ENCODE results near the gene XYLB.
A peak's percentile ranks its signal among the peaks of the same experiment; 100 is the strongest.
"Not testable (repeated sequence)": the region's sequence is repeated elsewhere in the genome, so short reads cannot be mapped to it uniquely, and the experiment has no call there.

XYLB gene

GRCh38 chr3:38401246-38401962 lies 54.8 kb downstream of the XYLB start:
- DNase-seq, result no peak

- DNase-seq, result no peak
Measured at GRCh38 chr3:38404286-38404685, 57.7 kb downstream of the XYLB start.

- no peak for DNase-seq
Measured at GRCh38 chr3:38411591-38411990, 65.0 kb downstream of the XYLB start.

DNA sequence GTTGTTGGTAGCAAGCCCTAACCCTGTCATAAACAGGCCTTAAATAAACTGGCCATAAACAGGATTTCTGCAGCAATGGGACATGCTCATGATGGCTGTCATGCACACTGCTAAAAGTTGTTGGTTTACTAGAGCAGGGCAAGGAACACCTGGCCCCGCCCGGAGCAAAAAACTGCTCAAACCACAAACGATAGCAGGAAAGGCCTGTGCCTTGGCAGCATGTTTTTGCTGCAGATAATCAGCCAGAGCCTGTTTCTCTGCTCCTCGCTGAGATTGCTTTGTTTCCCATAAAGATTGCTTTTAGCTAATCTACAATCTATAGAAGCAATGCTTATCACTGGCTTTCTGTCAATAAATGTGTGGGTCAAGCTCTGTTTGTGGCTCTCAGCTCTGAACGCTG lies 74.2 kb downstream of the XYLB start:
- not testable (repeated sequence) for DNase-seq

DNA sequence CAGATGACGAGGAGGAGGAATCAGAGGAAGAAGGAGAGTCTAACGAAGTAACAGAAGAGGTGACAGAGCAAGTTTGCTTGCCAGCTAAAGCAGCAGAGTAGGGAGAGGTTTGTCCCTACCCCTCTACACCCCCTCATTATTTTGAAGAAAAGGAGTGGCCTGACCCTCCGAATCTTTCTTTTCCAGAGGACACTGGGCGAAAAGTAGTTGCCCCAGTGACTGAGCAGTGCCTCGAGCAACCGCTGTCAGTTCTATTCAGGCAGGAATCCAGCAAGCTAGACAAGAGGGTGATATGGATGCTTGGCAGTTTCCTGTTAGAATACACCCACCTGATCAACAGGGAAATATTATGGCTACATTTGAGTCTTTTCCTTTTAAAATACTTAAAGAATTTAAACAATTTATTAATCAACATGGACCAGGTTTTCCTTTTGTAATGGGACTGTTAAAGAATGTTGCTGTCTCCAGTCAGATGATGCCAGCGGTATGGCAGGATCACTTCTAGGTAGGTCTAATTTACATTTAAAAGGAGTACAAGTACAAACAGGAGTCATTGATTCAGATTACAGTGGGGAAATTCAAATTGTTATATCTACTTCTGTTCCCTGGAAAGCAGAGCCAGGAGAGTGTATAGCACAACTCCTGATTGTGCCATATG lies 75.2 kb downstream of the XYLB start:
- DNase-seq, result no peak

DNA sequence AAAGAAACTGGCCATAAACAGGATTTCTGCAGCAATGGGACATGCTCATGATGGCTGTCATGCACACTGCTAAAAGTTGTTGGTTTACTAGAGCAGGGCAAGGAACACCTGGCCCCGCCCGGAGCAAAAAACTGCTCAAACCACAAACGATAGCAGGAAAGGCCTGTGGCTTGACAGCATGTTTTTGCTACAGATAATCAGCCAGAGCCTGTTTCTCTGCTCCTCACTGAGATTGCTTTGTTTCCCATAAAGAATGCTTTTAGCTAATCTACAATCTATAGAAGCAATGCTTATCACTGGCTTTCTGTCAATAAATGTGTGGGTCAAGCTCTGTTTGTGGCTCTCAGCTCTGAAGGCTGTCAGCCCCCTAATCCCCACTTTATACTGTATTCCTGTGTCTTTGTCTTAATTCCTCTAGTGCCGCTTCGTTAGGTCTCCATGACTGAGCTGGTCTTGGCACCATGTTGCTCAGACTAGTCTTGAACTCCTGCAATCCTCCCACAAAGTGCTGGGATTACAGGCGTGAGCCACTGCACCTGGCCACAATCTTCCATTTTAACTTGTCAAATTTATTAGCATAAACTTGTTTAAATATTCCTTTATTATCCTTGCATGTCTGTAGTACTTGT lies 80.3 kb downstream of the XYLB start:
- not testable (repeated sequence) for DNase-seq

GRCh38 chr3:38432871-38433658 lies 86.5 kb downstream of the XYLB start:
- DNase-seq, result not testable (repeated sequence)

DNA sequence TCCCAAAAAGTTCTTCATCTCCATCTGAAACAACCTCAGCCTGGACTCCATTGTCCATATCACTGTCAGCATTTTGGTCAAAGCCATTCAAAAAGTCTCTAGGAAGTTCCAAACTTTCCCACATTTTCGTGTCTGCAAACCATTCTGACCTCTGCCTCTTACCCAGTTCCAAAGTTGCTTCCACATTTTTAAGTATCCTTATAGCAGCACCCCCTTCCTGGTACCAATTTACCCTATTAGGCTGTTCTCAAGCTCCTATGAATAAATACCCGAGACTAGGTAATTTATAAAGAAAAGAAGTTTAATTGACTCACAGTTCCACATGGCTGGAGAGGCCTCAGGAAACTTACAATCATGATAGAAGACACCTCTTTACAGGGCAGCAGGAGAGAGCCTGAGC lies 87.1 kb downstream of the XYLB start:
- DNase-seq, result not testable (repeated sequence)

DNA sequence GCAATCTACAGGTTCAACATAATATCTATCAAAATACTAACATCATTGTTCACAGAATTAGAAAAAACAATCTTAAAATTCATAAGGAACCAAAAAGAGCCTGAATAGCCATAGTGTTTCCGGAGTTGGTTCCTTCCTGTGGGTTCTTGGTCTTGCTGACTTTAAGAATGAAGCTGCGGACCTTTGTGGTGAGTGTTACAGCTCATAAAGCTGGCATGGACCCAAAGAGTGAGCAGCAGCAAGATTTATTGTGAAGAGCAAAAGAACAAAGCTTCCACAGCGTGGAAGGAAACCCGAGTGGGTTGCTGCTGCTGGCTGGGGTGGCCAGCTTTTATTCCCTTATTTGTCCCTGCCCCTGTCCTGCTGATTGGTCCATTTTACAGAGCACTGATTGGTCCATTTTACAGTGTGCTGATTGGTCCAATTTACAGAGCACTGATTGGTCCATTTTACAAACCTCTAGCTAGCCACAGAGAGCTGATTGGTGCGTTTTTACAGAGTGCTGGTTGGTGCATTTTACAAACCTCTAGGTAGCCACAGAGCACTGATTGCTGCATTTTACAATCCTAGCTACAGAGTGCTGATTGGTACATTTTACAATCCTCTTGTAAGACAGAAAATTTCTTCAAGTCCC lies 92.0 kb downstream of the XYLB start:
- DNase-seq, result not testable (repeated sequence)

- not testable (repeated sequence) for DNase-seq
Measured at GRCh38 chr3:38443205-38443604, 96.6 kb downstream of the XYLB start.

DNA sequence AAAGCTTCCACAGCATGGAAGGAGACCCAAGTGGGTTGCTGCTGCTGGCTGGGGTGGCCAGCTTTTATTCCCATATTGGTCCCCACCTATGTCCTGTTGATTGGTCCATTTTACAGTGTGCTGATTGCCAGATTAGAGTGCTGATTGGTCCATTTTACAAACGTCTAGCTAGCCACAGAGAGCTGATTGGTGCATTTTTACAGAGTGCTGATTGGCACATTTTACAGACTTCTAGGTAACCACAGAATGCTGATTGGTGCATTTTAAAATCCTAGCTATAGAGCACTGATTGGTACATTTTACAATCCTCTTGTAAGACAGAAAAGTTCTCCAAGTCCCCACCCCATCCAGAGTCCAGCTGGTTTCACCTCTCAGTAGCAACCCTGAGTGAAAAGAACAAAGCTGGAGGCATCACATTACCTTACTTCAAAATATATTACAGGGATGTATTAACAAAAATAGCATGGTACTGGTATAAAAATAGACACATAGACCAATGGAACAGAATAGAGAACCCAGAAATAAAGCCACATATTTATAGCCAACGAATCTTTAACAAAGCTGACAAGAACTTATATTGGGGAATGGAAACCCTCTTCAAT lies 99.6 kb downstream of the XYLB start:
- no peak for DNase-seq

- DNase-seq, result no peak
Measured at GRCh38 chr3:38446812-38447211, 100.2 kb downstream of the XYLB start.

DNA sequence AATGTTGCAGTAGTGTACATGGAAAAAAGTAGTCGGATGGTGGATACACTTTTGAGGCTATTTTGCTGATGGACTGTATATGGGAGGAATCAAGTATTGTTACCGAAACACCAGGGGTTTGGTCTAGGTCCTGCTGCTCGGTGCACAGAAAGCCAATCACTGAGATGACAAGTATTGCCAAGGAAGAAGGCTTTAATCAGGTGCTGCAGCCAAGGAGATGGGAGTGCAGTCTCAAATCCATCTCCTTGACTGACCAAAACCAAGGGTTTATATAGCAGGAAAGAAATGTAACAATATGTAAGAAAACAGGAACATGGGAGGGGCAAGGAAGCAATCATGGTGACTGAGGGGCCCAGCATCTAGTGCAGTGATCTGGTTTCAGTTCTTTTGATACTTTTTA lies 104.3 kb downstream of the XYLB start:
- DNase-seq, result no peak

GRCh38 chr3:38453075-38453912 lies 106.7 kb downstream of the XYLB start, which contains the start of gene ACVR2B:
TSS of gene ACVR2B (plus strand) at chr3:38453890. CDS start at chr3:38454323, 433 bp downstream.
- DNase-seq, result peak; percentile 62

DNA sequence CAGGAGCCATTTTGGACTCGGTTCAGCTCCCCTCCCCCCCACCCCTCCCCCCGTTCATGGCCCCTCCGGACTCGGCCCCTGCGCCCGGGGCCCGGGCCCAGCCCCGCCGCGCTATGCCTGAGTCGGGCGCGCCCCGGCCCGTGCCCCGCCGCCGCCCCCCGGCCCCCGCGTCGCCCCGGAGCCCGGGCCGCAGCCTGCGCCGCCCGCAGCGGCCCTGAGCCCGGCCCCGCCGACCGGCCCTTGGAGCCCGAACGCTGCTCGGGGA lies 107.3 kb downstream of the XYLB start:
- no peak for DNase-seq

DNA sequence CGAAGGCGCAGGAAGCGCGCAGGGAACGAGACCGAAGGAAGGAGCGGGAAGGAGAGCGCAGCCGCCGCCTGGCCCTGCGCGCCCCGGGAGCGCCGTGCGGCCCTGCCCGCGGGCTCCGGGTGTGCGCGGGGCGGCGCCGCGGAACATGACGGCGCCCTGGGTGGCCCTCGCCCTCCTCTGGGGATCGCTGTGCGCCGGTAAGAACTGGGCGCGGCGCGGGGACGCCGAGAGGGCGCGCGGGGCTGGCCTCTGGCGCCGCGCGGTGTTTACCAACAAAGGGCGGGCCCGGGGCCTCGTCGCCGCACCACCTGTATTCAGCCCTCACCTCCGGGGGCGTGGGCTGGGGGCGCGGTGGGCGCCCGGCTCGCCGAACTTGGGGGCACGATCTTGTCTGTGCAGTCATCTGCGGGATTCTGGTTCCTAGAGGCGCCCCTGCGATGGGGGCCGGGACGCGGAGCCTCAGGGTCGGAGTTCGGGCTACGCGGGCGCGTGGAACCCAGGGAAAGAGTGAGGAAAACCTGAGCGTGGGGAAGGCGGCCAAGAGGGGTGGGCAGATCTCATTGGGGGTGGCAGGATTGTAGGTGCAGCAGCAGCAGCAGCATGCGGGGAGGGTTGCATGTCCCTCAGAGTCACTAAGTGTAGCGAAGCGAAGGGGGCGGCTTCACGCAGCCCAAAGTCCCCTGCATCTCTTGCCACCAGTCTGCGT lies 107.7 kb downstream of the XYLB start:
- DNase-seq, result no peak

DNA sequence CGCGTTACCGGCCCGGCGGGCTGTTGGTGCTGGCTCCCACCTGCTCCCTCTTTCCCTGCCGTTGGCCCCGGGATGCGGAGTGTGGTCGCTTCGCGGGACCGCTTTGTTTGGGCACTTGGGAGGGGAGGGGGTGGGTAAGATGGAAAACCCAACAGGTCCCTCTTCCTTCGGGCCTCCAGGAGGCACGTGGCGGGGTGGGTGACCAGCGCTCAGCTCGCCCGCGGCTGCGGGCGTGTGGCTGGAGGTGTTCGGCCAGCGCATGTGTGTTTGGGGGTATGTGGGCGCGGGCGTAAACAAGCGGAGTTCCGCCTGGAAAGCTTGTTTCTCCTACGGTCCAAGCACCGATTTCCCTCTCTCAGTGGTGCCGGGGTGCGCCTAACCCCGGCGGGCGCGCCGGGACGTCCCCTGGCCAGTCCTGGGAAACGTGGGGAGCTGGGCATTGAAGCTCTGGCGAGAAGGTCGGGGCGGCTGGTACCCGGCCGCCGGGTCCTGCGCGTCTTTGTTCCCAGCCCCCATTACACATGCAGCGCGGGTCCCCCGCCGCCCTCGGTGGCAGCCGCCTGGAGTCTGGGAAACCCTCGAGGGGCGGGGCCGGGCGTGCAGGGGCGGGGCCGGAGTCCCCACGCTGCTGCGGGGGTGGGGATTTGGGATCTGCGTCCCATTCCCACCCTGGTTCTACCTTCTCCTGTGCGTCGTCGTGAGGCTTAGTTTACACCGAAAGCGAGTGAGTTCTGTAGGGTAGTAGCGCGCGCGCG lies 108.5 kb downstream of the XYLB start:
- DNase-seq, result peak; percentile 75

DNA sequence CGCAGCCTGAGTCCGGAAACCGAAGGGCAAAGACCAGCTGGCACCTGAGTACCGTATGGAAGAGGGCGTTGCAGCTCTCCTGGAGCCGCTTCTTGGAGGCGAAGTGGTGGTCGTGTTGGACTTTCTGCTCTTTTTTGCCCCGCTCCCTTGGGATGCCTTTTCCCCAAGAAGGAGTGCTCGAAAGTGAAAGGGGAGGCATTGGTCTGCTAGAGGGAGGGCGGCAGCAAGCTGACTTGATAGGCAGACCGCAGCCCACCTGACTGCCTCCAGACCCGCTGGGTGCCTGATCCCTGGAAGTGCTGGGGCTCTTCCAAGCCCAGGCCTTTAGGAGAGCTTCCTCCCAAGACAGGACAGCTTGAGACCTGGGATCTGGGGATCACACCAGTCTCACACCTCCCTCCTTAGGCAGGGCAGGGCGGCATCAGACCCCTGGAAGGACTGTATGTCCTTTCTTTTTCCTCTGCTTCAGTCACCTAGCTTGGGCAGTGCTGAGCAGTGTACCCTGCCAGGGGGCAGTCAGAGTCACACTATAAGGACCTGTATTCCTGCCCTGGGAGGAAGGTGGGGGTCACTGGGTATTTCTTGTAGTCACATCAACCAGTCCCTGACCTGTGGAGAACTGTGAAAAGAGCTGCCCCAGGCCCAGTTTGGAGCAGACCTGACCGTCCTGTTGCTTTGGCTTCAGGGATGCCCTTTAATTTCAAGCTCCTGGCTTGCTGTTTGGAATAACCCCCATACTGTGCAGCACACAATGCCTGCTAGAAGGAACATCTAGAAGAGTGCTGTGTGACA lies 109.2 kb downstream of the XYLB start:
- DNase-seq, result peak; percentile 75

Data from NCI-H526 treated with DMSO at 0.1 percent for 48 hours (cell line).